HG03565 (cell line): ENCODE results near the gene TCERG1L.
"Not testable (repeated sequence)": the region's sequence is repeated elsewhere in the genome, so short reads cannot be mapped to it uniquely, and the experiment has no call there.

Experiments used
- ATAC-seq: cut with Tn5 transposase; IDR thresholded peaks from one replicate; pipeline ENCODE4 v1.9.1; 2021; ENCODE audit warnings: mild to moderate bottlenecking, moderate library complexity; ENCODE audit not compliant: unreplicated experiment

TCERG1L gene

DNA sequence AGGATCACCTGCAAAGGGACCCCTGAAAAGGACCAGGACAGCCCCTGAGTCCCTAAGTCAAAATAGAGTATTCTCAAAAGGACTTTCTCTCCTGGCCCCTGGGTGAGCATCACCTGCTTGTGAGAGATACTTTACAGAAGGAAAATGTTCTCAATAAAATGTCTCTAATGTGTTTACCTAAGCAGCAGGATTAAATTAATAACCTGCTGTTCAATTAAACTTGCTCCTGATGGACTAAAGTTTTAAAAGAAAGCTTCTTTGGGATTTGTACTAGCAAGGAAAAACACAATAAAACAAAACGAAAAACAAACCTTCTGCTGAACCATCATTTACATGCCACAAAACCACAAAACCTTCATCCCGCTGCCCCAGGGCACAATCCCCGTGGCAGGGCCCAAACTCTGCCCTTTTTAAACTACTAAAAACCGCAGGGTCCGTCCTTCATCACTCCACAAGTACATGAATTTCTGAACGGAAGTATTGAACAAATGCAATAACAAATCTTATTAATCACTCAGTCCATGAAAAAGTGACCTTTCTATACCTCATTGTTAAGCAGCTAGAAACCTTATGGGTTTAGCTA lies 197.7 kb downstream of the TCERG1L start:
- no peak for ATAC-seq

GRCh38 chr10:131113165-131113564 lies 198.4 kb downstream of the TCERG1L start:
- ATAC-seq, result no peak

DNA sequence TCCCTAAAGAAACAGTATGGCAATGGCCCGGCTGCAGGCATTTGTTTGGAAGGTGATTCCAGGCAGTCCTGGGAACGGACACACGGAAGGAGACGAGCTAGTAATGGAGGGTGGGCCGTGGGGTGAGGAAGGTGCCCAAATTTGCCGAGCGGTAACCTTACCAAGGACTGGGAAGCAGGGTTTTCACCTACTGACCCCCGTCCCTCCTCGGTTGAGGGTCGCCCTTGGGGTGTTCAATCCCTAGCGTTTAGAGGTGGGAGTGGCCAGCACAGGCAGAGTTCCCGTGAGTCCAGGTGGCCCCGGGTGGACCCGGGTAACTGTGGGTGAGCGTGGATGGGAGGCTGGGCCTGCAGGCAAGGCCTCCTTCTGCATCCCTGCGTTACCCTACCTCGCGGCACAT lies 198.8 kb downstream of the TCERG1L start:
- no peak for ATAC-seq

GRCh38 chr10:131111471-131112080 lies 199.9 kb downstream of the TCERG1L start:
- ATAC-seq, result no peak

DNA sequence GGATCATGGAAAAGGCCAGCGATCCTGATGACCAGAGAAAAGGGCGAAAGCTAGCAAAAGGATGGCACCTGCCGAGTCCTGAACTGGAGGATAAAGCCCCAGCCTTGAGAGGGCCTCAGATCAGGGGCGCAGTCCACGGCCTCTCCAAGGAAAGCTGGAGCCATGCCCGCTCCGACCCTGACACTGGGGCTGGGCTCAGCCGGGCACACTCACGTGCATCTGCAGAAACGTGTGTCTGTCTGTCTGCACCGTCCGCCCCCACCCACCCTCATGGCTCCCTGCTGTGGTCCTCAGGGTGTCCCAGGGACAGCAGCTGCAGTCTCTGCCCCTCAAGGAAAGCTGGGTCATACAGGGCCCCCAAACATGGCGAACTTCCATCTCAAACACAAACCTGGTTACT lies 200.5 kb downstream of the TCERG1L start:
- no peak for ATAC-seq

DNA sequence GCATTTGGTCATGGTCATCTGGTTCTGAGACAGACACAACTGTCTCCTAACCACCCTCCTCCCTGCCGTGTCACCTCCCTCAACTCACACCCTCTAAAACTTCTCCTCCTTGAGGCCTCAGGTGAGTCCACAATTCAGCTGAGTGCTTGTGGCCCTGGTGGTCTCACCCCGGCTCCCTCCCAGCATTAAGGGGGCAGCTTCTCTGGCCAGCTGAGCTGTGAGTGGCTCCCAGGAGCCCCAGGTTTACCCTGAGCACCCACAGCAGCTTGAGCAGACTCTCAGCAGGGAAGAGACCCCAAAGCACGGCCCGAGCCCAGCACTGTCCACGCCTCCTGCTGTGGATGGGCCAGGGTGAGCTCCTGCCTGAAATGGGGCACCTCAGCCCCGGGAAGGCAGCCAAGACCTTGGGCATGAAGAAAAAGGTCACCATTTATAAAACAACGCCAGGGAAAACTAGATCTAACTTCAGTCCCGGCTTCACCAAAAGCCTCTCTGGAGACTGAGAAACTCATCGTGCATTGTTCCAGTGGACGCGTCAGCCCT lies 201.2 kb downstream of the TCERG1L start:
- ATAC-seq, result no peak

GRCh38 chr10:131109726-131110125 lies 201.8 kb downstream of the TCERG1L start:
- no peak for ATAC-seq

- ATAC-seq, result no peak
Observed at GRCh38 chr10:131109291-131109690, 202.2 kb downstream of the TCERG1L start.

DNA sequence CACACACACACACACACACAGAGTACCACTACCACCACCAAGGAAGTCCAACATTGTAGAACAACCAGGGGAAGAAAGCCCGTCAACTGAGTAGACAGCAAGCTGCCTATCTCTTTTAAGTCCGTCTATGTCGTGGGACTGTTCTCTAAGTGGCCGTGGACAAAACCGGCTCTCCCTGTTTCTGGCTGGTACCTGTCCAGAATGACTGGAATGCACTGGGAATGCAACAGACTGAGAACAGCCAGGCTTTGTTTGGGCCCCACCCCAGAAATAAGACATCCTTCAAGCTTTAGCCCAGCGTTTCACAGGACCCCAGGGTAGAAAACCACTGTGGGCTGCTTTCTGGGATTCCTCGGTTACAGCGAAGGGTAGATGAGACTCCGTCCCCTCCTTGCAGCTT lies 203.6 kb downstream of the TCERG1L start:
- ATAC-seq, result no peak

DNA sequence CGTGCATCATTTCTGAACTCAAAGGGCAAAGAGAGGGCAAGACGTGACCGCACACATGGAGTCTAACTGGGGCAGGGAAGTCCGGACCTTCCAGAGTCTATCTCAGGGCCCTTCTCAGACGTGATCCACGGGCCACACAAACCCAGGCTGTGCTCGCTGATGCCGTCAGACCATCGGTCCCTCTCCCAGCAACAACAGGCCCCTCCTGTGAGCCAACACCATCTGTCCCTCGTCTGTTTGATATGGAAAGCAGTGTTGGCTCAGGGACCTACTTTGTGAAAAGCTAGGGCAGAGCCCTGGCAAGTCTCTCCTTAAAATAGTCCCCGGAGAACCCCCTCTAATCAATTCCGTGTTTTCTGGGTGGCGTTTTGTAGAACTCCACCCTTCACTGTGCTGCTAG lies 208.8 kb downstream of the TCERG1L start:
- ATAC-seq, result no peak

DNA sequence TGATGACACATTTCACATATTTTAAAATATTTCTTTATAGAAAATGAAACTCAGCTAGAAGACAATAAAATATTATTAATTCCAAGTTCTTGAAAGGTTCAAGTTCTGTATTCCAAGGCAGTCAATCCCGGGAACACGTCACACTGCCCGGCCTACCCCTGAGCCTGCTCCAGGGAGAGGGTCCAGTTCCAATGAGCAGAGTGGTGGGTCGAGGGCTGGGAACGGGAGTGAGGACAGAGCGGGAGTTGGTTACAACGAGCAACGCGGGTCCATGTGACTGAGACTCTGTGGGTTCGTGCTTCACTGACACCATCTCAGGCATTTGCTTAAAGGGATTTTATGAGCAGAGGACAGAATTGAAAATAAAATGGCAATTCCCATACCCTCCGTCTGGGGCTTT lies 209.4 kb downstream of the TCERG1L start:
- no peak for ATAC-seq

GRCh38 chr10:131100418-131101410 lies 210.8 kb downstream of the TCERG1L start:
- not testable (repeated sequence) for ATAC-seq

- ATAC-seq, result no peak
Observed at GRCh38 chr10:131099028-131099726, 212.3 kb downstream of the TCERG1L start.

DNA sequence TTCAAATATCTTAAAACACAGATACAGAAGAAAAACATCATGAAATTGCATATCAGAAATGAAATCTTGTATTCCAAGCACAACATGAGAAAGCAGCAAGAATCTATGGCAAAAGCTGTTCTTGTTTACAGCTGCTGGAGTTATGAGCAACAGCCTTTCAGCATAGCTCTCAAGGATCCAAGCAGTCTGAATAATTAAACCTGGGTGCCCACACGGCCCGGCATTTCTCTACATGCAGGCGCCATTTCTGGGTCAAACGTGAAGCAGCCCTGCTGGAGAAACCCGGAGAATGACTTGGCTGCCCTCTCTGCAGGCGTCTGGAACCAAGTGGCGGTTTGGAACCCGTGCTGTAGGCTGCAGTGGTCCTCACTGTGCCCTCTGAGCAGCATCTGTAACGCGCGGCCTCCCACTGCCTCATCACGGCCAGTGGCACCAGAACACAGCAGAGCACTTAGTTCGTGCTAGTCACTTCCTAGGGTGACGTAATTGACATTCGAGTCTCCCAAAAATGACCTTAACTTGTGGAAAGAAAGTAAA lies 213.0 kb downstream of the TCERG1L start:
- no peak for ATAC-seq

- no peak for ATAC-seq
Observed at GRCh38 chr10:131096031-131096430, 215.5 kb downstream of the TCERG1L start.

GRCh38 chr10:131095313-131095580 lies 216.3 kb downstream of the TCERG1L start:
- no peak for ATAC-seq

- no peak for ATAC-seq
Observed at GRCh38 chr10:131094527-131095312, 216.8 kb downstream of the TCERG1L start.

- no peak for ATAC-seq
Observed at GRCh38 chr10:131093795-131094366, 217.6 kb downstream of the TCERG1L start.

- no peak for ATAC-seq
Observed at GRCh38 chr10:131093346-131093745, 218.2 kb downstream of the TCERG1L start.

DNA sequence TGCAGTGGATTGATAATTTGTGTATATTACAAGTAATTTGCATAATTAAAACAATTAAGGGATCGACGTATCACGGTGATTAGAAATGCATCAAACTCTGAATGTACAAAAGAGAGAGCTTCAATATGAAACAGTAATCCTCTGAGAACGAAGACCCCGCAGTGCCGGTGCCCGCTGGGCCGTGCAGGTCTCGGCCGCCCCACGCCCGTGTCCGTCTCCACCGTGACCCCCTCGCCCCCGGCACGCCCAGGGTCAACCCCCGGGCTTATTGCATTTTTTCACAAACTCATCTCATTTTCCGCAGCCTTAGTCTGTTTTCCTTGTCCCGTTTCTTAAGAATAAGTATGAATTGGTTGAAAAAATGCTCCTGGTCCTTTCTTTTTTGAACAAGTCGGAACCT lies 218.6 kb downstream of the TCERG1L start:
- ATAC-seq, result no peak
